GM19240 (cell line): ENCODE measurements around the gene HEXA.

Experiments
- DNase-seq: peaks from one replicate; pipeline ENCODE4 v3.0.0; 2011; ENCODE audit warnings: low spot score; ENCODE audit not compliant: insufficient read length

HEXA gene

GRCh38 chr15:72377331-72377730, 1.5 kb upstream of the HEXA start:
- no peak for DNase-seq

DNA sequence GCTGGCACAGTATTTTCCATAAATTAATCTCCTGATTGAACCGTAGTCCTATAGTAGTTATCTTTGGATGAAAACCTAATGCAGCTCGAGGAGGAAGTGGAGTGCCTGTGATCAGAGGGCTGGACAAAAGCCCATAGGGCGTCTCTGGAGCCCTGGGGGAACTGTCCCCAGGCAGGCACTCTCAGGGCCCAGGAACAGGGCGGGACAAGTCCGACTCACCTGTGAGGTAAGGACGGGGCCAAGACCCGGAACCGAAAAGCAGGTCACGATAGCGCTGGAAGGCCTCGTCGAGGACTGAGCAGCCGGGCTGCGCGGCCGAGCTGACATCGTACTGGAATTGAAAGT, 341 bp downstream of the HEXA start:
- no peak for DNase-seq

GRCh38 chr15:72372361-72372760, 3.5 kb downstream of the HEXA start:
- no peak for DNase-seq

DNA sequence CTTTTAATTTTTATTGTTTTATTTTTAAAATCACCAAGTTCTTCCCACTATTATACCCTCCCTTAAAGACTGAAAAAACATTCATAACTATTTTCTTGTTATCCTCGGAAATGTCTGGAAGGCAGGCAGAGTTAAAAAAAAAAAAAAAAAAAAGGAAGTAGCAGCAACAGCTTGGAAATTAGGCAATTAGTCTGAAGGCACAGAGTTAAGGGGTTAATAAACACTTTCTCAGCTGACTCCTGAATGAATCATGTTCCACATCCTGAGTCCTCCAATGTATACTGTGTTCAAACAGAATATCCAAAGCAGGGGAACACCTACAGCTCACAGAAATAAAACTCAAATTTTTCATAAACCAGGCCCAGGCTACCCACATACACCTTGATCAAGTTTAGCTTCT, 5.8 kb downstream of the HEXA start:
- DNase-seq: no peak

GRCh38 chr15:72368899-72369298, 6.9 kb downstream of the HEXA start:
- no peak for DNase-seq

DNA sequence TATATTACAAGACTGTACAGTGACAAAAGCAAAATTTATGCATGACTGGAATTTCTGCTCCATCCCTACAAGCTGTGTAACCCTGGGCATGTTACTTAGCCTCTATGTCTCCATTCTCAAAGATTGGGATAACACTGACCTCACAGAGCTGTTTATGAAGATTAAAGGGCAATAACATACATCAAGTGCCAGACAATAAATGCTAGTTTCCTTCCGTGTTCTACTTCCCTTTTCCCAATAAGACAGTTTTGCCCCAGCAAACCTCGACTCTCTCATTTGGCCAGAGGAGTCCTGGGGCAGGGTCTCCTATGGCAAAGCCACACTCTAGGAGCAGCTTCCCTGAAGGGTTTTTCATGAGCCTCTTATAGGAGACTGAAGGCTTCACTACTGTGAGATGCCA, 7.5 kb downstream of the HEXA start:
- DNase-seq: no peak

- DNase-seq: peak; percentile 21
Observed at GRCh38 chr15:72365844-72366243, 10.0 kb downstream of the HEXA start.

DNA sequence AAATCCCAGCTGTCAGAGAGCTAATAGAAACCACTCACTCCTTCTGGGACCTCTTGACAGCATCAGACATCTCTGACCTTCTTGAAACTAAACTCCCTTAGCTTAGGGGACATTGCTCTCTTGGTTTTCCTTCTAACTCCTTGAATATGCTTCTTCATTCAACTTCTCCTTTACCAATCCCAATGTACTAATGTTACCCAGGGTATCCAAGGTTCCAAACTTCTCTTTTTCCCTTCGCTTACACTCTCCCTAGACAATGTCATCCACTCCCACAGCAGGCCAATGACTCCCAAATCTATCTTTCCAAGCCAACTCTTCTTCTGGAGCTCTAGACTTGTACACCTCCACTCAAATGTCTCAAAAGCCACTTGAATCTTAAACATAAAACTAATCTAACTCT, 14.6 kb downstream of the HEXA start:
- no peak for DNase-seq

DNA sequence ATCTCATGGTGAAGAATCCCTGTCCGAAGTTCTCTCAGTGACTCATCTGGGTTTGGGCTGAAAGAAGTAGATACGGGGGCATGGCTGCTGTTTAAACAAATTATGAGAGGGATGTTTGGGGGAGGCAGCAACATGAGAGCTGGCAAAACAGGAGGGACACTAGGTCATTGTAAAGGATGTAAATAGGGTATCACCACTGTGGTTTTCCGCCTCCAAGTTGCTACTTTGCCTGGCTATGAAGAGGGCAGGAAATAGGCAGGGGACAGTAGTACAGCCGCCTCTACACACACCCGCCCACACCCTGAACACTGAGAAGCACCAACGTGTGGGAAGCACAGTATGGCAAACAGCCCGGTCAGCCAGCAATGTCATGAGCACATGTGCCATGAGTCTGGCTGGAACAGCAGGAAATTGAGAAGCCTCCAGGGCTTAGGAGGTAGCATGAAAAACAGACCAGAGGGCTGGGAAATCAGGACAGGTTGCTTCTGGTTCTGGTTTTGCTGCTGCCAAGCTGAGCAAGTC, 17.1 kb downstream of the HEXA start:
- DNase-seq: no peak

GRCh38 chr15:72358121-72358520, 17.7 kb downstream of the HEXA start:
- no peak for DNase-seq

DNA sequence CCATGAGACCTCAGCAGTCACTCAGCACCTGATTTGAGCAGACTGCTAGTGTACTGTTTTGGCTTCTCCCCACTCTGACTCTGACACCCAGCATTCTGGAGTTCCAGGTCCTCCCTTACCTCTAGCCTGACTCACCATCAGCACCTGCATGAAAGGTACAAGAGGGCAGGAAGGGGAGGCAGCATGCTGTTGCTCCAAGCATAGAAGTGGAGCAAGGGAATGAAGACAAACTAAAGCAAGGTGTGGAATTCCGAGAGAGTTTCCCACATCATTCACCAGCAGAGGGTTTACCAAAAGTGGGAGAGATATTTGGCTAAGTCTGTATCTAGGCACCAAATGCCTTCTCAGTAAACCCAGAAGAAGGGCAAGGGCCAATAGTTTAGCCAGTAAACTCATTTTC, 21.3 kb downstream of the HEXA start:
- no peak for DNase-seq

- DNase-seq: no peak
Observed at GRCh38 chr15:72353266-72353665, 22.5 kb downstream of the HEXA start.

GRCh38 chr15:72345806-72346205, 30.0 kb downstream of the HEXA start:
- DNase-seq: no peak

GRCh38 chr15:72345280-72345679, 30.5 kb downstream of the HEXA start:
- DNase-seq: no peak

DNA sequence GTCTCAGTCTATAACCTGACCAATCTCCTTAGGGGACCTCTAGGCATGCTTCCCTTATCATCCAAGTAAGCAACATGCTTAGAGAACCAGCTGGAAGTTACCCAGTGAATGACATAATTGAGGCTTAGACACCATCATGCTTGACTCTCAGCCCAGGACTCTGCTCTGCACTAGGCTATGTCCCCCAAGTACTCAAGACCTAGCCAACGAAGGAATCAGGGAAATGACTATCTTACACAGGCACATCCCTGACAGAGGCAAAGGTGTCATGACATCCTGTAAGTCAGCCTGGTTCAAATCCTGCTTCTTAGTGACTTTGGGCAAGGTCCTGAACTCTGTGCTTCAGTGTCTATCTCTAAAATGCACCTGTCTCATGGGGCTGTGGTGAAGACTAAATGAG, 31.2 kb downstream of the HEXA start:
- DNase-seq: no peak

DNA sequence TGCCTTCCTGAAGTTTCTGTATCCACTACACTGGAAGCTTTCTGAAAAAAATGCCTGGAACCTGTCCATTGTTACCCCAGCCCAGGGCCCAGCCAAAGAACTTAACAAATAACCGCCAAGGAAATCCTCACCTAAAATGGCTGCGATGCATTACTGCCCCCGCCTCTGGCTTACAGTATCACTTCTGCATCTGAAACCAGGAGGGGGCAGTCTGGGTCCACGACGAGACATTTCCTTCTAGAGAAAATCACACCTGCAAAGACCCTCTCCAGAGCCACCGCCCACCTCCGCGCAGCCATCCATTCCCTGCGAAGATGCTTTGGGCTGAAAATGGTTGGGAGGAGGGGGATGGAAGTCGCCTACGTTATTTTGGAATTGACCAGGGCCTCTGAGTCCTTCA, 33.4 kb downstream of the HEXA start:
- DNase-seq: no peak

DNA sequence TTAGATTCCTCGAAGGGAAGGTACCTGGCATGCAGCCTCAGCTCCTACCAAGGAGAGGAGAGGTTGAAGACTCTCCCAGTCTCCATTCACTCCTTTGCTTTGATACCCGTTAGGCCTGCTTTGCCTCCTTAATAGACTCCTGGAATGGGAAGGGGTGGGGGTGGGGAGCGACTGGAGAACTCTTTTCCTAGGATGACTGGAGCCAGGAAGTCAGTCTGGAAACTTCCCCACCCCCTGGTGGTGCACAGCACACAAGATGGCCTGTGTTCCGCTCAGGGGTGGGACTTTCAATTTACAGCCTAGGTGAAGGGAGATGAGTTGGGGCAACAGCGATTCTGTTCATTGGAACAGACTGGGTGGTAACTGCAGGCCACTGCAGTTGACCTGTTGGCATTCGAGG, 34.5 kb downstream of the HEXA start:
- no peak for DNase-seq

- no peak for DNase-seq
Observed at GRCh38 chr15:72340366-72340765, 35.4 kb downstream of the HEXA start.

DNA sequence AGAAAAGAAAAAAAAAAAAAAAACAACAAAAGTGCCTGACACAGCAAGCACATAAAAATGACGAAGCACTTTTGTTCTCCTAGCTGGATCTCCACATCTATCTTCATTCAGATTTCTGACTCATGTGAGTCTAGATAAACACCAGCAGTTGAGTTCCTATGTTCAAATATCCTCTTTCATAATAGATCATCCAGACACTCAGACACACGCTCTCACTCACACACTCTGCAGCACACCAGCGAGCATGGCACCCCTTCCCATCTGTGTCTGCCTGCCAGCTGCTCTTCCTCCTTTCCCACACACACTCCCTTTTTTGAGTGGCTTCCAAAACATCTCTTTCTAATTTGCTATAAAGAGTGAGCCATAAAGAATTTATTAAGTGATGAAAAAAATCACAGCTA, 36.0 kb downstream of the HEXA start:
- DNase-seq: no peak

GRCh38 chr15:72338617-72339321, 37.0 kb downstream of the HEXA start:
- DNase-seq: no peak

GRCh38 chr15:72338148-72338547, 37.7 kb downstream of the HEXA start:
- DNase-seq: no peak

GRCh38 chr15:72334842-72335241, 41.0 kb downstream of the HEXA start:
- DNase-seq: no peak

DNA sequence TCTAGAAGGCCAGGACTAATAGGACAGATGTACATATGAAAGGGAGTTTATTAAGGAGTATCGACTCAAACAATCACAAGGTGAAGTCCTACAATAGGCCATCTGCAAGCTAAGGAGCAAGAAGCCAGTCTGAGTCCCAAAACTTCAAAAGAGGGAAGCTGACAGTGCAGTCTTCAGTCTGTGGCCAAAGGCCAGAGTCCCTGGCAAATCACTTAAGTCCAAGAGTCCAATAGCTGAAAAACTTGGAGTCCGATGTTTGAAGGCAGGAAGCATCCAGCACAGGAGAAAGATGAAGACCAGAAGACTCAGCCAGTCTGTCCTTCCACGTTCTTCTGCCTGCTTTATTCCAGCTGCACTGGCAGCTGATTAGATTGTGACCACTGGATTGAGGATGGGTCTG, 44.8 kb downstream of the HEXA start:
- DNase-seq: no peak

- no peak for DNase-seq
Observed at GRCh38 chr15:72323752-72324151, 52.1 kb downstream of the HEXA start.
